Ishikawa (cell line): ENCODE data around the gene OR7A5.

Experiments used
- CEBPB ChIP-seq: IDR thresholded peaks from 2 replicates; pipeline ENCODE4 v1.6.1; 2012
- CREB1 ChIP-seq: IDR thresholded peaks from 2 replicates; pipeline ENCODE4 v1.6.1; 2012; ENCODE audit warnings: low read depth
- EGR1 ChIP-seq: IDR thresholded peaks from 2 replicates; pipeline ENCODE4 v1.6.1; 2012
- EP300 ChIP-seq: IDR thresholded peaks from 2 replicates; pipeline ENCODE4 v1.6.1; 2012; ENCODE audit warnings: borderline replicate concordance
- FOXM1 ChIP-seq: IDR thresholded peaks from 2 replicates; pipeline ENCODE4 v1.6.1; 2012; ENCODE audit warnings: low read depth, borderline replicate concordance
- NFIC ChIP-seq: IDR thresholded peaks from 2 replicates; pipeline ENCODE4 v1.6.1; 2012
- RAD21 ChIP-seq: IDR thresholded peaks from 2 replicates; pipeline ENCODE4 v1.6.1; 2012; ENCODE audit warnings: low read depth
- TAF1 ChIP-seq: IDR thresholded peaks from 2 replicates; pipeline ENCODE4 v1.6.1; 2012; ENCODE audit warnings: low read depth, mild to moderate bottlenecking
- TCF12 ChIP-seq: IDR thresholded peaks from 2 replicates; pipeline ENCODE4 v1.6.1; 2012; ENCODE audit warnings: low read depth
- TEAD4 ChIP-seq: IDR thresholded peaks from 2 replicates; pipeline ENCODE4 v1.6.1; 2012
- YY1 ChIP-seq: IDR thresholded peaks from 2 replicates; pipeline ENCODE4 v1.6.1; 2012; ENCODE audit warnings: low read depth
- ZBTB7A ChIP-seq: IDR thresholded peaks from 2 replicates; pipeline ENCODE4 v1.6.1; 2012; ENCODE audit warnings: low read depth
- TF ChIP-seq, protein P1 (sequence below): IDR thresholded peaks from 2 replicates; pipeline ENCODE4 v1.6.1; 2012; ENCODE audit warnings: low read depth, mild to moderate bottlenecking
- TF ChIP-seq, protein P2 (sequence below): IDR thresholded peaks from 2 replicates; pipeline ENCODE4 v1.6.1; 2012
- TF ChIP-seq, protein P3 (sequence below): IDR thresholded peaks from 2 replicates; pipeline ENCODE4 v1.6.1; 2012

OR7A5 gene

DNA sequence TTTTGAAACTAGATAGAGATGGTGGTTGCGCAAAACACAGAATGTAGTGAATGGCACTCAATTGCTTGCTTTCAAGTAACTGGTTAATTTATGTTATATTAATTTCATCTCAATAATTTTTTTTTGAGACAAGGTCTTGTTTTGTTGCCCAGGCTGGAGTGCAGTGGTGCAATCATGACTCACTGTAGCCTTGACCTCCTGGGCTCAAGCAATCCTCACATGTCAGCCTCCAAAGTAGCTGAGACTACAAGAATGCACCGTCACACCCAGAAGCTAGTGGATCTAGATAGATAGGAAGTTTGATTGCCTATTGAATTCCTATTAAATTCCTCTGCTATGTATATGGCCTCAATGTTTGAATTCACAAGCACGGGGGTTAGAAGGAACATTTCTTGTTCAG lies 30.2 kb downstream of the OR7A5 start:
- no peak for TF ChIP-seq CREB1
- TF ChIP-seq, protein P1, sequence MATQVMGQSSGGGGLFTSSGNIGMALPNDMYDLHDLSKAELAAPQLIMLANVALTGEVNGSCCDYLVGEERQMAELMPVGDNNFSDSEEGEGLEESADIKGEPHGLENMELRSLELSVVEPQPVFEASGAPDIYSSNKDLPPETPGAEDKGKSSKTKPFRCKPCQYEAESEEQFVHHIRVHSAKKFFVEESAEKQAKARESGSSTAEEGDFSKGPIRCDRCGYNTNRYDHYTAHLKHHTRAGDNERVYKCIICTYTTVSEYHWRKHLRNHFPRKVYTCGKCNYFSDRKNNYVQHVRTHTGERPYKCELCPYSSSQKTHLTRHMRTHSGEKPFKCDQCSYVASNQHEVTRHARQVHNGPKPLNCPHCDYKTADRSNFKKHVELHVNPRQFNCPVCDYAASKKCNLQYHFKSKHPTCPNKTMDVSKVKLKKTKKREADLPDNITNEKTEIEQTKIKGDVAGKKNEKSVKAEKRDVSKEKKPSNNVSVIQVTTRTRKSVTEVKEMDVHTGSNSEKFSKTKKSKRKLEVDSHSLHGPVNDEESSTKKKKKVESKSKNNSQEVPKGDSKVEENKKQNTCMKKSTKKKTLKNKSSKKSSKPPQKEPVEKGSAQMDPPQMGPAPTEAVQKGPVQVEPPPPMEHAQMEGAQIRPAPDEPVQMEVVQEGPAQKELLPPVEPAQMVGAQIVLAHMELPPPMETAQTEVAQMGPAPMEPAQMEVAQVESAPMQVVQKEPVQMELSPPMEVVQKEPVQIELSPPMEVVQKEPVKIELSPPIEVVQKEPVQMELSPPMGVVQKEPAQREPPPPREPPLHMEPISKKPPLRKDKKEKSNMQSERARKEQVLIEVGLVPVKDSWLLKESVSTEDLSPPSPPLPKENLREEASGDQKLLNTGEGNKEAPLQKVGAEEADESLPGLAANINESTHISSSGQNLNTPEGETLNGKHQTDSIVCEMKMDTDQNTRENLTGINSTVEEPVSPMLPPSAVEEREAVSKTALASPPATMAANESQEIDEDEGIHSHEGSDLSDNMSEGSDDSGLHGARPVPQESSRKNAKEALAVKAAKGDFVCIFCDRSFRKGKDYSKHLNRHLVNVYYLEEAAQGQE = no peak
- TF ChIP-seq CEBPB = no peak
- TF ChIP-seq EP300 = no peak
- TF ChIP-seq ZBTB7A = no peak
- TF ChIP-seq, protein P2, sequence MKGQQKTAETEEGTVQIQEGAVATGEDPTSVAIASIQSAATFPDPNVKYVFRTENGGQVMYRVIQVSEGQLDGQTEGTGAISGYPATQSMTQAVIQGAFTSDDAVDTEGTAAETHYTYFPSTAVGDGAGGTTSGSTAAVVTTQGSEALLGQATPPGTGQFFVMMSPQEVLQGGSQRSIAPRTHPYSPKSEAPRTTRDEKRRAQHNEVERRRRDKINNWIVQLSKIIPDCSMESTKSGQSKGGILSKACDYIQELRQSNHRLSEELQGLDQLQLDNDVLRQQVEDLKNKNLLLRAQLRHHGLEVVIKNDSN = no peak
- no peak for TF ChIP-seq FOXM1
- TF ChIP-seq TEAD4 = no peak
- no peak for TF ChIP-seq TAF1
- no peak for TF ChIP-seq YY1
- TF ChIP-seq RAD21 = no peak
- no peak for TF ChIP-seq TCF12
- no peak for TF ChIP-seq NFIC
- TF ChIP-seq EGR1 = no peak
- TF ChIP-seq, protein P3, sequence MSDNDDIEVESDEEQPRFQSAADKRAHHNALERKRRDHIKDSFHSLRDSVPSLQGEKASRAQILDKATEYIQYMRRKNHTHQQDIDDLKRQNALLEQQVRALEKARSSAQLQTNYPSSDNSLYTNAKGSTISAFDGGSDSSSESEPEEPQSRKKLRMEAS = no peak

DNA sequence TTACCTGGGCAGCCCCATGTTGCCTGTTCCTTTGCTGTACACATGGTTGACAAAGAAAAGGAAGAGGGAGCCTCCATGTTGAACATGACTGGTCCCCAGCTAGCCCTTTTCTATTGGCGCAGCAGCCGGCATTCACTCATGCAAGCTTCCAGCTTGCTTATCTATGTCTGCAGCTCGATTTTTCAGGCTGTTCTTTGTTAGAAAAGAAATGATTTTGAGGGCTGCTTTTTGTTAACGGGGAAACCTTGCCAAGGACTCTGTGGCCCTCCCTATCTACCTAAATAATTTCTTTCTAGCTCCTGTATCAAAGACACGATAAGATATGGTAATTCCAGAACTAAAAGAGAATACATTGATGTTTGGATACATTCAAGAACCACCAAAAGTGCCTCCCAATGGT lies 36.2 kb downstream of the OR7A5 start:
- TF ChIP-seq RAD21 = no peak
- no peak for TF ChIP-seq YY1
- TF ChIP-seq TCF12 = no peak
- TF ChIP-seq EGR1 = no peak
- TF ChIP-seq FOXM1 = no peak
- TF ChIP-seq, protein P3 = no peak
- TF ChIP-seq CEBPB = no peak

DNA sequence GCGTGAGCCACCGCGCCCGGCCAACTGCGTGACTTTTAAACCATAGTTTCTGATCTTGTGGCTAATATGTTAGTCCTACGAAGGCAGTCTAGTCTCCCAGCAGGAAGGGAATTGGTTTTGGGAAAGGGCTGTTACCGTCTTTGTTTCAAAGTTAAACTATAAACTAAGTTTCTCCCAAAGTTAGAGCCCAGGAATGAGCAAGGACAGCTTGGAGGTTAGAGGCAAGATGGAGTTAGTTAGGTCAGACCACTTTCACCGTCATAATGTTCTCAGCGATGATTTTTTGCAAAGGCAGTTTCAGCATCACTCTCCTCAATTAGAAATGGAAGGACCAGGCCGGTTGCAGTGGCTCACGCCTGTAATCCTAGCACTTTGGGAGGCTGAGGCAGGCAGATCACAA lies 39.0 kb downstream of the OR7A5 start:
- TF ChIP-seq TCF12 = no peak
- no peak for TF ChIP-seq EGR1

DNA sequence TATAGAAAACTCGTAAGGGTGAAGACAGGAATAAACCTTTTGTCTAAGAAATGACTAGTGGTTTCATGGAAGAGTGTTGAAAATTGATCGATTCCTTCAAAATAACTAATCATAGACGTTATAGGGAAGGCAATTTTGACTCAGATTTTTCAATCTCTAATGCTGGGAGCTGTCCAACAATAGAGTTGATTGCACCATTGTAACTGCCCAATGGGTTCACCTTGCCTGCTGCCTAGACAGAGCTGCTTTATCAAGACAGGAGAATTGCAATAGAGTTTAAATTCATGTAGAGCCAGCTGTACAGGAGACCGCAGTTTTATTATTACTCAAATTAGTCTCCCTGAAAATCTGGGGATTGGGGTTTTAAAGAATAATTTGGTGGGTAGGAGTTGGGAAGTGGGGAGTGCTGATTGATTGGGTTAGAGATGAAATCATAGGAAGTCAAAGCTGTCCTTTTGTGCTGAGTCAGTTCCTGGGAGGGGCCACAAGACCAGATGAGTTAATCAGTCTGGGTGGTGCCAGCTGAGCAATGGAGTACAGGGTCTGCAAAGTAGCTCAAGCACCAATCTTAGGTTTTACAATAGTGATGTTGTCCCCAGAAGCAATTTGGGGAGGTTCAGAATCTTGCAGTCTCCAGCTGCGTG lies 39.8 kb downstream of the OR7A5 start:
- TF ChIP-seq TAF1 (no peak), FOXM1 (no peak), RAD21 (no peak)
- TF ChIP-seq, protein P1 = peak; percentile 66; the same call in 1 of the 2 replicates

DNA sequence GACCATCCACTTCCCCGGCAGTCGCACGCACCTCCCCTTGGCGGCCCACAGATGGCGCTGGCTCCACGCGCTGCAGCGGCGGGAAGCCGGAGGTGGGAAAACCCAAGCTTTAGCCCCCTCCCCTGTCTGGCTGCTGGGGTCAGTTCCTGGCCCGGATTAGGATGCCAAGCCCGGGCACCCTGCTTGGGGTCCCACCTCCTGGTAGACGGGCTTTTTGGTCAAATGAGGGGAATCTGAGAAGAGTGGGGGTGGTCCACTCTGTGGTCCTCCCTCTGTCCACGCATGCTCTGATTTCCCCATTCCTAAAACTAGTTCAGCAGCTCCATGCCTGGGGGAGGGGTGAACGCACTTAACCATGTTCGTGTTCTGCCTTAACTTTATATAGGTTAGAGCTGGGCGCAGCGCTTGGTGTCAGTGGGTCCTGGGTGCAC lies 48.5 kb downstream of the OR7A5 start:
- TF ChIP-seq, protein P2 = no peak
- no peak for TF ChIP-seq NFIC
- TF ChIP-seq RAD21 = peak; percentile 62

DNA sequence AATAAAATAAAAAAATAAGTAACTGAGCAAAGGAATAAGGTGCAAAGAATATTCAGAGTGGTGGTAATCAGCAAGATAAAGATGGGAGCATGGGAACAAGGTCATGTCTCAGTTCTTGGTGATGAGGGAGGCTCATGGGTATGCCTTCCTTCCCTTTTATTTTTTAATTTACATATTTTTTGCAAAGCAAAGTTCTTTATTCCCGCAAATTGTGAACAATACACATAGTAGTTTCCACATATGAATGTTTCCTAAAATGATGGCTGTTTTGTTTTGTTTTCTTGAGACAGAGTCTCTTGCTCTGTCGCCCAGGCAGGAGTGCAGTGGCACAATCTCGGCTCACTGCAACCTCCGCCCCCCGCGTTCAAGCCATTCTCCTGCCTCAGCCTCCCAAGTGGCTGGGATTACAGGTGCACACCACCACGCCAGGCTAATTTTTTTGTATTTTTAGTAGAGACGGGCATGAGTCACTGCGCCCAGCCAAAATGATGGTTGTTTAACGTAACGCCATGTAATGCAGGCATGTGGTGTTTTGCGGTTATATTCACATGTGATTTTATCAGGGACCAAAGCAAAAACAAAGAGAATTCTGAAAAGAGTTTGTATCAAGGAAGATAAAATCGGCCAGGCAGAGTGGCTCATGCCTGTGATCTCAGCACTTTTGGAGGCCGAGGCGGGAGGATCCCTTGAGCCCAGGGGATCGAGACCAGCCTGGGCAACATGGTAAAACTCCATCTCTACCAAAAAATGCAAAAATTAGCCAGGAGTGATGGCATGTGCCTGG lies 52.2 kb downstream of the OR7A5 start:
- TF ChIP-seq ZBTB7A = no peak
- TF ChIP-seq CEBPB = no peak
- no peak for TF ChIP-seq CREB1
- TF ChIP-seq, protein P1 = no peak
- no peak for TF ChIP-seq EGR1
- TF ChIP-seq TEAD4 = no peak
- no peak for TF ChIP-seq TAF1
- TF ChIP-seq NFIC = no peak
- no peak for TF ChIP-seq FOXM1
- TF ChIP-seq, protein P3 = no peak
- no peak for TF ChIP-seq RAD21
- TF ChIP-seq, protein P2 = no peak
